Measurements from ENCODE around the gene SMIM12.

DNA sequence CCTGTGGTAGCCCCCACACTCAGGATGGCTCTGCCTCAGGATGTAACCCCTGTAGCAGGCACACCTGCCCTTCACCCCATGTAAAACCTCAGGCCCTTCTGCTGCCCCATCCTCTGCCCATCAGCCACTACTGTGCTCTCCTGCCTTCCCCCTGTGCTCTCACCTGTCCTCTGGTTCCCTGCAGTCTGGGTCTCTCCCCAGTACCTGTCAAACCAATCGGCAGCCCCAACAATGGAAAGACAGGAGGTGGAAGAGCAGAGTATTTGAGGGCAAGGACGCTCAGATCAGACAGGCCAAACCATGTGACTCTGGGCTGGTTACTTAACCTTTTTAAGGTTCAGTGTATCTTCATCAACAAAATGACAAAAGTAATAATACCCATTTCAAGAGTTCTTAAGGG, 30.9 kb downstream of the SMIM12 start:
- TF ChIP-seq, protein P1, sequence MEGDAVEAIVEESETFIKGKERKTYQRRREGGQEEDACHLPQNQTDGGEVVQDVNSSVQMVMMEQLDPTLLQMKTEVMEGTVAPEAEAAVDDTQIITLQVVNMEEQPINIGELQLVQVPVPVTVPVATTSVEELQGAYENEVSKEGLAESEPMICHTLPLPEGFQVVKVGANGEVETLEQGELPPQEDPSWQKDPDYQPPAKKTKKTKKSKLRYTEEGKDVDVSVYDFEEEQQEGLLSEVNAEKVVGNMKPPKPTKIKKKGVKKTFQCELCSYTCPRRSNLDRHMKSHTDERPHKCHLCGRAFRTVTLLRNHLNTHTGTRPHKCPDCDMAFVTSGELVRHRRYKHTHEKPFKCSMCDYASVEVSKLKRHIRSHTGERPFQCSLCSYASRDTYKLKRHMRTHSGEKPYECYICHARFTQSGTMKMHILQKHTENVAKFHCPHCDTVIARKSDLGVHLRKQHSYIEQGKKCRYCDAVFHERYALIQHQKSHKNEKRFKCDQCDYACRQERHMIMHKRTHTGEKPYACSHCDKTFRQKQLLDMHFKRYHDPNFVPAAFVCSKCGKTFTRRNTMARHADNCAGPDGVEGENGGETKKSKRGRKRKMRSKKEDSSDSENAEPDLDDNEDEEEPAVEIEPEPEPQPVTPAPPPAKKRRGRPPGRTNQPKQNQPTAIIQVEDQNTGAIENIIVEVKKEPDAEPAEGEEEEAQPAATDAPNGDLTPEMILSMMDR (IDR thresholded peaks at IDR 0.05; ENCODE audit: borderline replicate concordance, extremely low read depth, low read length, poor library complexity, severe bottlenecking): no peak
- no peak for TF ChIP-seq EZH2 (IDR thresholded peaks at IDR 0.05; ENCODE audit: borderline replicate concordance, low read depth, low read length, severe bottlenecking)

Measured in DND-41 (cell line).